GM12878 (cell line): ENCODE results near the gene AKT3. TPM values are rescaled to one million over a fixed set of nuclear protein-coding genes. Genes with fewer than 3 reads are reported as not detected.

Experiments used
- CHD4 ChIP-seq: fragments of 200-600 bp; sonication (generic); IDR thresholded peaks from 2 replicates; pipeline ENCODE4 v1.6.1; 2016; ENCODE audit warnings: mild to moderate bottlenecking
- CTCF ChIP-seq, 3 experiments: IDR thresholded peaks in 2 of 3; conservative IDR thresholded peaks in 1 of 3; 2 replicates each; pipeline ENCODE4 v1.5.1; 2011; ENCODE audit warnings: low read depth in 3 of 3, low read length in 3 of 3, mild to moderate bottlenecking in 3 of 3, control low read depth in 2 of 3, moderate library complexity in 2 of 3, inconsistent platforms in 1 of 3, mixed read lengths in 1 of 3; ENCODE audit not compliant: control insufficient read depth in 2 of 3, insufficient read depth in 1 of 3; ENCODE audit errors: extremely low read depth in 1 of 3
- GABPA ChIP-seq: IDR thresholded peaks from 2 replicates; pipeline ENCODE4 v1.6.1; 2014; ENCODE audit warnings: antibody characterized with exemption, low read depth, mild to moderate bottlenecking, inconsistent platforms
- PKNOX1 ChIP-seq: fragments of 450-650 bp; IDR thresholded peaks from 2 replicates; pipeline ENCODE4 v1.6.1; 2016; ENCODE audit warnings: mild to moderate bottlenecking
- RFX5 ChIP-seq: IDR thresholded peaks from 2 replicates; pipeline ENCODE4 v1.6.1; 2011; ENCODE audit warnings: low read depth, low read length, improper control_type of control experiment
- SREBF2 ChIP-seq: IDR thresholded peaks from 2 replicates; pipeline ENCODE4 v1.6.1; 2012; ENCODE audit warnings: mild to moderate bottlenecking, low read length
- YY1 ChIP-seq: IDR thresholded peaks from 2 replicates; pipeline ENCODE4 v1.6.1; 2011; ENCODE audit warnings: low read depth, mild to moderate bottlenecking, low read length
- ZNF207 ChIP-seq: fragments of 450-650 bp; IDR thresholded peaks from 2 replicates; pipeline ENCODE4 v1.6.1; 2014; ENCODE audit warnings: antibody characterized with exemption, mild to moderate bottlenecking, borderline replicate concordance
- ZNF592 ChIP-seq: fragments of 450-650 bp; IDR thresholded peaks from 2 replicates; pipeline ENCODE4 v1.6.1; 2017; ENCODE audit warnings: mild to moderate bottlenecking, moderate library complexity
- polyA plus RNA-seq, 11 experiments: library from polyadenylated mRNA; depleted of rRNA in 4 of 11; unstranded in 6 of 11; stranded (reverse) in 5 of 11; fragments of >200 nt; fragmentation: Nextera tagmentation in 4 of 11; fragmentation: Illumina TruSeq in 1 of 11; extraction: Ambion mirVana in 4 of 11; extraction: Trizol in 1 of 11; gene quantifications; 1 replicate in 1 of 11; 2 replicates in 10 of 11; pipeline versions ENCODE4 v1.2.1 to v1.2.3, GENCODE V29; 2011 to 2016; ENCODE audit warnings: inconsistent platforms in 2 of 11, missing spikeins in 2 of 11, low read depth in 1 of 11
- total RNA-seq, 4 experiments: library from RNA; depleted of rRNA in 3 of 4; stranded (reverse); fragments of >200 nt in 3 of 4; fragmentation: Illumina TruSeq in 1 of 4; extraction: Trizol in 1 of 4; gene quantifications; 2 replicates each; pipeline versions ENCODE4 v1.2.1 to v1.2.3, GENCODE V29; 2013 to 2021

AKT3 gene
- total and polyA plus RNA-seq, 10 of the 15 experiments (the other 5 are each of a cell fraction or from before 2014, with no cell fraction given), result 0.03 to 0.56 (median 0.19) TPM

- TF ChIP-seq PKNOX1, result no peak
- TF ChIP-seq RFX5, result no peak
- TF ChIP-seq GABPA, result no peak
- TF ChIP-seq ZNF592, result no peak
- no peak for TF ChIP-seq CTCF (IDR thresholded peaks at IDR 0.05 in 2 of 3, conservative IDR thresholded peaks at IDR 0.05 in 1 of 3; ENCODE audit: control insufficient read depth in 2 of 3, extremely low read depth in 1 of 3, insufficient read depth in 1 of 3, low read depth in 3 of 3, low read length in 3 of 3)
- TF ChIP-seq ZNF207, result no peak
- no peak for TF ChIP-seq YY1
- no peak for TF ChIP-seq SREBF2
- TF ChIP-seq CHD4, result no peak
These were observed 4.2 kb downstream of the AKT3 start (continued) for GRCh38 chr1:243845888-243846287.
